C4-2B (cell line): ENCODE results near the gene PIRT.
A peak's percentile ranks its signal among the peaks of the same experiment; 100 is the strongest.
"Not testable (repeated sequence)": the region's sequence is repeated elsewhere in the genome, so short reads cannot be mapped to it uniquely, and the experiment has no call there.

ENCODE experiments used
- H3K27ac ChIP-seq: fragments of 450-650 bp; 2 replicates; pipeline ENCODE4 v1.5.1; 2017
- ZFX ChIP-seq: fragments of 450-650 bp; IDR thresholded peaks from 2 replicates; pipeline ENCODE4 v1.6.1; 2017
- TF ChIP-seq, protein P1 (sequence below): fragments of 450-650 bp; conservative IDR thresholded peaks from 2 replicates; pipeline ENCODE4 v1.5.1; 2017; ENCODE audit warnings: mild to moderate bottlenecking

Gene PIRT

GRCh38 chr17:10837921-10838320 is at the start of gene PIRT:
Gene PIRT (minus strand): TSS chr17:10838087. CDS start chr17:10825645, 12,442 bp downstream.
- TF ChIP-seq ZFX: no peak
- TF ChIP-seq, protein P1, sequence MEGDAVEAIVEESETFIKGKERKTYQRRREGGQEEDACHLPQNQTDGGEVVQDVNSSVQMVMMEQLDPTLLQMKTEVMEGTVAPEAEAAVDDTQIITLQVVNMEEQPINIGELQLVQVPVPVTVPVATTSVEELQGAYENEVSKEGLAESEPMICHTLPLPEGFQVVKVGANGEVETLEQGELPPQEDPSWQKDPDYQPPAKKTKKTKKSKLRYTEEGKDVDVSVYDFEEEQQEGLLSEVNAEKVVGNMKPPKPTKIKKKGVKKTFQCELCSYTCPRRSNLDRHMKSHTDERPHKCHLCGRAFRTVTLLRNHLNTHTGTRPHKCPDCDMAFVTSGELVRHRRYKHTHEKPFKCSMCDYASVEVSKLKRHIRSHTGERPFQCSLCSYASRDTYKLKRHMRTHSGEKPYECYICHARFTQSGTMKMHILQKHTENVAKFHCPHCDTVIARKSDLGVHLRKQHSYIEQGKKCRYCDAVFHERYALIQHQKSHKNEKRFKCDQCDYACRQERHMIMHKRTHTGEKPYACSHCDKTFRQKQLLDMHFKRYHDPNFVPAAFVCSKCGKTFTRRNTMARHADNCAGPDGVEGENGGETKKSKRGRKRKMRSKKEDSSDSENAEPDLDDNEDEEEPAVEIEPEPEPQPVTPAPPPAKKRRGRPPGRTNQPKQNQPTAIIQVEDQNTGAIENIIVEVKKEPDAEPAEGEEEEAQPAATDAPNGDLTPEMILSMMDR: no peak
- H3K27ac ChIP-seq: no peak within 1 kb of the TSS

DNA sequence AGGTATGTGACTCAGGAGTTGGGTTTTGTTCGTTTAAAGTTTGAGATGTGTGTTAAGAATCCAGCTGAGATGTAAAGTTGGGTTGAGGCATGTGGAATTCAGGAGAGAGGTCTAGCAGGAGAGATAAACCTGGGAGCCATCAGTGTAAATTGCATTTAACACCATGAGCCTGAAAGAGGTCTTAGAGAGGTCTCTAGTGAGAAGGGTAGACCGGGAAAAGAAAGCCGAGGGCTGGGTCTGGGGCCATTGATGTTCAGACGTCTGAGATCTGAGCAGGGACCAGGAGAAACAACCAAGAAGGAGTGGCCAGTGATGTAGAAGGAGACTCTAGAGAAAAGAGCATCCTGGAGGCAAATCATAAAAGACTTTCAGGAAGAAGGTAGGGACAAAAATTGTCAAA is 44.1 kb upstream of the PIRT start:
- H3K27ac ChIP-seq: no peak overlapping the region
- TF ChIP-seq, protein P1: no peak
- TF ChIP-seq ZFX: no peak

- TF ChIP-seq ZFX: no peak
- TF ChIP-seq, protein P1: peak; percentile 82
- no peak overlapping the region for H3K27ac ChIP-seq
Observed at GRCh38 chr17:10879190-10879836, 41.4 kb upstream of the PIRT start.

GRCh38 chr17:10875984-10876555 is 38.2 kb upstream of the PIRT start:
- no peak overlapping the region for H3K27ac ChIP-seq
- TF ChIP-seq, protein P1: peak; percentile 75
- TF ChIP-seq ZFX: no peak

DNA sequence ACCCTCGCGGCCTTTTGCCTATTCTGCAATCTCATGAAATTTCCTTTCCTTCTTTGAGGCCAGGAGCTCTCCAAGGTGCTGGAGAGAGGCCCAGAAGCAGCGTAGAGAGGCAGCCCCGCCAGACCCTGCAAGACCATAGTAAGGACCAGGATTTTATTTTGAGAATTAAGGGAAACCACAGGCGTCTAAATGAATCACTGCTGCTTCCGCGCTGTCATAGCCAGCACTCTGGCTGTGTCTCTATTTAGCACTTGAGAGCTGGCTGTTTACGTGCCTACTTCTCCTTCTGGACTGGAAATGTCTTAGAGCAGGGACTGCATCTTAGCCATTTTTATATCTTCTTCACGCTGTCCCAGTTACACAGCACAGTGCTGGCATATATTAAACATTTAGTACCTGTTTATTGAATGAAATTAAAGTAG is 37.6 kb upstream of the PIRT start:
- H3K27ac ChIP-seq: no peak overlapping the region
- no peak for TF ChIP-seq ZFX
- TF ChIP-seq, protein P1: no peak

DNA sequence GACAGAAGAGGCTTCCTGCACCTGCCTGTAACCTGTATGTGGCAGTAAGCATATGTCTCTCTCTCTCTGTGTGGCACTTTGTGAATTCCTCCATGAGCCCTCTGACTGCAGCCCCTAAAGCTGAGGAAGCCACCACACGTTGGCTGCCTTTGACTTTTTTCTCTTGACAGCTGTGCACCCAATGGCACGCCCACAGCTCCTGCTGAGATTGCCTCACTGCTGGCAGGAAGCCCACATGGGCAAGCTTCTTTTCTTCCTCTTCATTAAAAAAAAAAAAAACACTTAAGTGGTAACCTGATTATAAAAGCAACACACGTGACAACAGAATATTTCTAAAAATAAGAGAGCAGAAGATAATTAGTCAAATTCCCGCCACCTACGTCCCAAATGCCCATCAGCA is 34.0 kb upstream of the PIRT start:
- H3K27ac ChIP-seq: no peak overlapping the region
- TF ChIP-seq, protein P1: no peak
- TF ChIP-seq ZFX: no peak

- TF ChIP-seq ZFX: no peak
- TF ChIP-seq, protein P1: no peak
- no peak overlapping the region for H3K27ac ChIP-seq
Observed at GRCh38 chr17:10870336-10871050, 32.6 kb upstream of the PIRT start.

DNA sequence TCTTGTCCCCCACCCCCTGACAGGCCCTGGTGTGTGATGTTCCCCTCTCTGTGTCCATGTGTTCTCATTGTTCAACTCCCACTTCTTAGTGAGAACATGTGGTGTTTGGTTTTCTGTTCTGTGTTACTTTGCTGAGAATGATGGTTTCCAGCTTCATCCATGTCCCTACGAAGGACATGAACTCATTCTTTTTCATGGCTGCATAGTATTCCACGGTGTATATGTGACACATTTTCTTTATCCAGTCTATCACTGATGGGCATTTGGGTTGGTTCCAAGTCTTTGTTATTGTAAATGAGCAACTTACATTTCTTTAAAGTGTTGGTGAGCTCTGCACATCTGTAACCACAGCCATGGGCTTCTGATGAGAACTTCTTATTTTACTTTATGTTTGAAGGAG is 30.9 kb upstream of the PIRT start:
- not testable (repeated sequence) for H3K27ac ChIP-seq
